DMS114 treated with DMSO at 0.1 percent for 48 hours (cell line): ENCODE measurements around the gene GPD1.

Source experiments
- DNase-seq: peaks from one replicate; lab custom pipeline; 2025; ENCODE audit not compliant: unreplicated experiment; lab: John Stamatoyannopoulos, UW

Gene GPD1

GRCh38 chr12:50099302-50100008 lies 4.4 kb upstream of the GPD1 start:
- no peak for DNase-seq

GRCh38 chr12:50100561-50100960 lies 3.2 kb upstream of the GPD1 start:
- no peak for DNase-seq

- DNase-seq = peak; percentile 67
Measured at GRCh38 chr12:50101663-50102062, 2.1 kb upstream of the GPD1 start.

DNA sequence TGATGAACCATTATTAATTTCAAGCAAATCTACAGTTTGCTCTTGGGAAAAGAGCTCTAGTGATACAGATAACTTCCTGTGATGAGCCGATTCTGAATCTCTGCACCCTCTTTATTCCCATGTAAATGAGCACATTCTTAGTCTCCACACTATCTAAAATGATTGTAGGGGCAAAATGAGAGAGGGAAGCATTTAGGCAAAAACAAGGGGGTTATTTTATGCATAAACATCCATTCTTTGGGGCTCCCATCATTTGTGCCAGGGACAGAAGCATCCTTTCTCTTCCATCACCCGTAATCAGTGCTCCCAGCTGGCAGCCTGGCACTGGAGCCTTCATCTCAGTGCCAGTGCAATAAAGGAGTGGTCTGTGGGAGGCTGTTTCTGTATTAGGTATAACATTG lies 1.7 kb upstream of the GPD1 start:
- no peak for DNase-seq

DNA sequence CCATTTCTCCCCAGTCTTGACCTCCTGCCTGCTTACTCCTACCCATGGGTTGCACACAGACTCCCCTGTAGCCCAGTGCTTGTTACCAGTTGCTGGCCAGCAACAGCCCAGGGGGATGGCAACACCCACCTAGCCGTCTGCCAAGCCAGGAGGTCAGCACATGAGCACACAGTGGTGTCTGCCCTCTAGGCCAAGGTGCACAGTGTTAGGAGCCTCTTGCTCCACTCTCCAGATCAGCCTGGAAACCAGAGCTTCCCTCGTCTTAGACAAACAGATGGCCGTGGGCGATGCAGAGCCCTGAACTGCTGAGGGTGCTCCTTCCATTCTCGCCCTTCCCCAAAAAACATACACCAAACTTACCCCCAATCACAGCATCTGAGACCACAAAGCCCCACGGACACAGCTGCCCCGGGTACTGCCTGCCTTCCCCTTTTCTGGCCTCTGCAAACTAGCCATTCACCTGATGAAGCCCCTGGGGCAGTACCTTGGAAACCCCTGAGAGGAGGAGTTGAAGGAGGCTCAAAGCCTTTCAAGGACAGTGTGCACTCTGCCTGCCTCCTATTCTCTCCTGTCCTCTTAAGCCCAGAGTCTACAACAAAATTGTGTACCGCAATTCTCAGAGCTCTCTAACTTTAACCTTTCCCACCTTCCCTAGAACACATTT lies 1.0 kb upstream of the GPD1 start:
- no peak for DNase-seq

GRCh38 chr12:50103351-50103750 lies 457 bp upstream of the GPD1 start:
- DNase-seq = no peak

GRCh38 chr12:50104417-50105366 lies 884 bp downstream of the GPD1 start:
- no peak for DNase-seq

- no peak for DNase-seq
Measured at GRCh38 chr12:50105913-50106450, 2.2 kb downstream of the GPD1 start.

GRCh38 chr12:50106907-50107306 lies 3.1 kb downstream of the GPD1 start:
- no peak for DNase-seq

GRCh38 chr12:50107416-50108268 lies 3.8 kb downstream of the GPD1 start:
- DNase-seq = no peak

DNA sequence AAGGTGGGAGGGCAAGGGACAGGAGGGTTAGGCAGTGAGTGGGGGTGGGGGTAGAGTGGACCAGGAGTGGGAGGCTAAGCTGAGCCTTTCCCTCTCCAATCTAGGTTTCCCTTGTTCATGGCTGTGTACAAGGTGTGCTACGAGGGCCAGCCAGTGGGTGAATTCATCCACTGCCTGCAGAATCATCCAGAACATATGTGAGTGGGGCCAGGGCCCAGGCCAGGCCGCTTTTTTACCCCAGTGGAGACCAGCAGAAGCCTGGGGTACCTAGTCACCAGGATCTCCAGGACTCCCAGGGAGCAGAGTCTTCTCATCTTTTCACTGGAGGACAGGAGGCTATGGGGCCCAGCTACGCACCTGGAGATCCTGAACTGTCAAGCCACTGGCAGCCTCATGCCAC lies 5.5 kb downstream of the GPD1 start:
- DNase-seq = no peak

- no peak for DNase-seq
Measured at GRCh38 chr12:50110127-50110761, 6.4 kb downstream of the GPD1 start.

GRCh38 chr12:50110762-50111351 lies 7.0 kb downstream of the GPD1 start:
- DNase-seq = no peak

- DNase-seq = no peak
Measured at GRCh38 chr12:50111395-50111692, 7.5 kb downstream of the GPD1 start.

DNA sequence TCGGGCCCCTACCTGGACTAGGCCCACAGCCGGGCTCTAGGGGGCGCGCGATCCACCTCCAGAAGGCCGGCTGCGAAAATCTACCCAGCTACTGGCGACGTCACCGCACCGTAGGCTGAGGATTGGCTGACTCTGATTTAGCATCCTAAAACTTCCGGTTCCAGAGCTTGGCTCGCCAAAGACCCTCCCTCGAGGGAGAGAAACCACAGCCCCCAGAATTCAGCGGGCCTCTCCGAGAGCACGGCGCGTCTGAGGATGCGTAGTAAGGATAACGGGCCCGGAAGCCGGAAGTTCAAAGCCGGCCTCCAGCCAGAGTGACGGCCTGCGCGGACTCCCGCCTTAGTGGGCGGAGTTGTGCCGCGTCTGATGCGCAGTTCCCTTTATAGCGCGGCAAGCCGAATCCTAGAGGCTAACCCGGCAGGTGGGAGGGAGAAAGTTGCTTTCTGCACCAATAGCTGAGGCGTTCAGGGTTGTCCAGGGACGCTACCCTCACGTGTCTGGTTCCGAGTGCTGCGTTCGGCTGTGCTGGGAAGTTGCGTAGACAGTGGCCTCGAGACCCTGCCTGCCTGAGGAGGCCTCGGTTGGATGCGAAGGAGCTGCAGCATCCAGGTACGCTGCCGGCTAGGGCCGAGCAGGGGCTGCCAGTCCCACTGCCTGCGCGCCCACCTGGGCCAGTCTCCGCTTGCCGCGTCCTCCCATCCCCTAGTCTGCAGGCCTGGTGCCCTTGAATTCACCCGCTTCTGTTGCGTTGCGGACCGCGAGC lies 8.1 kb downstream of the GPD1 start, which contains the start of gene COX14:
COX14 (plus strand) TSS at position 544 of the 763 bp plus-strand sequence. CDS start 7,808 bp downstream, outside the sequence.
- peak; percentile 99 for DNase-seq

DNA sequence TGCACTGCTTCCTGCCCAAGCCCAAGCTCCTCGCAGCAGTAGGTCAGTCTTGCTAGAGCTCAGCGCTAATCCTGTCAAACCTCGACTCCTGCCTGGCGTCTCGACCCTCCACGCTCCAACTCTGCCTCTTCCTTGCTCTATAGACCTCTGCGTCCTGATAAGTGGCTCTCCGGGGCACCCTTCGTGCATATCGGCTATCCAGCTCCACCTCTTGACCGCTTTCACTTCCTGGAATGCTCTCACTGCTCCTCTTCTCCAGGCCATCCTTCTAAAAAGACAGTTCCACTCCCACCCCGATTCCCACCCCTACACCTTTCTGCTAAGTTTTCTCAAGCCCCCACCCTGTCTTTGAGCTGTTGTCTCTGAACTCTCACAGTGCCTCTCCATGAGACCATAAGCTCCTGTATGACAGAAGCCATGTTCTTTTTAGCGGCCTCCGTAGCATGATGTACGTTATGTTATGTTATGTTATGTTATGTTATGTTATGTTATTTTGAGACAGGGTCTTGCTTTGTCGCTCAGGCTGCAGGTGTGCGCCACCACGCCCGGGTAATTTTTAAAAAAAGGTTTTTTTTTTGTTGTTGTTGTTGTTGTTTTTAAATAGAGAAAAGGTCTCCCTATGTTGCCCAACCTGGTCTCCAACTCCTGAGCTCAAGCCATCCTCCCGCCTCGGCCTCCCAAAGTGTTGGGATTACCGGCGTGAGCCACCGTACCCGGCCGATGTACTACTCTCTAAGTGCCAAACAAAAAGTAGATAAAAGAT lies 8.8 kb downstream of the GPD1 start:
- peak; percentile 64 for DNase-seq

- DNase-seq = no peak
Measured at GRCh38 chr12:50117057-50117622, 13.3 kb downstream of the GPD1 start.

DNA sequence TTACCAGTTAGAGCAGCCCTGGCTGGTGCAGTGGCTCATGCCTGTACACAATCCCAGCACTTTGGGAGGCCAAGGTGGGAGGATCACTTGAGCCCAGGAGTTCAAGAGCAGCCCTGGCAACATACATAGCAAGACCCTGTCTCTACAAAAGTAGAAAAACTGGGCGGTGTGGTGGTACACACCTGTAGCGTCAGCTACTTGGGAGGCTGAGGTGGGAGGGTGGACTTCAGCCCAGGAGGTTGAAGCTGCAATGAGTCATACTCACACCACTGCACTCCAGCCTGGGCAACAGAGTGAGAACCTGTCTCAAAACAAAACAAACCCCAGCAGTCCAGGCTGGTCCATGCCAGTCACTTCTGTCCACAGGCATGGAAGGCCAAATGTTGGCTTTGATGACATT lies 15.6 kb downstream of the GPD1 start:
- no peak for DNase-seq
